Measurements from ENCODE around the gene RAB3GAP2. TPM values are rescaled to one million over a fixed set of nuclear protein-coding genes. Genes with fewer than 3 reads are reported as not detected.
"Not testable (repeated sequence)": the region's sequence is repeated elsewhere in the genome, so short reads cannot be mapped to it uniquely, and the experiment has no call there.

Gene RAB3GAP2
- polyA plus RNA-seq, 4 donors = 3.5 to 24.8 (median 7.7) TPM

GRCh38 chr1:220227393-220227792, 44.9 kb downstream of the RAB3GAP2 start:
- Histone ChIP-seq H3K36me3 (ENCODE audit: control insufficient read depth in 3 of 3, insufficient read depth in 2 of 3, low read depth in 1 of 3, low read length in 3 of 3) (peaks cover 0 to 5% (median 3%) of the 10 kb centered on the region in 3 donors), H3K27me3 (ENCODE audit: control insufficient read depth in 3 of 3, insufficient read depth in 3 of 3, low read length in 3 of 3) (no peaks in the 10 kb centered on the region), H3K9me3 (ENCODE audit: control insufficient read depth in 2 of 2, insufficient read depth in 1 of 2, low read depth in 1 of 2, low read length in 1 of 2) (no peaks in the 10 kb centered on the region), H3K4me3 (ENCODE audit: low read depth in 1 of 3, low read length in 3 of 3) (no peak overlapping the region), H3K27ac (ENCODE audit: low read depth in 1 of 3, low read length in 2 of 3) (no peak overlapping the region), H3K4me1 (ENCODE audit: control insufficient read depth in 3 of 3, insufficient read depth in 2 of 3, low read depth in 1 of 3, low read length in 2 of 3) (peaks cover 0 to 3% (median 0%) of the 10 kb centered on the region in 3 donors)
- 88 to 95% (median 90%) methylated on average over 4 of the region's 4 CpGs for WGBS, 3 donors
- no peak for DNase-seq
- FAIRE-seq = no peak

GRCh38 chr1:220226752-220227151, 45.5 kb downstream of the RAB3GAP2 start:
- Histone ChIP-seq H3K36me3 (ENCODE audit: control insufficient read depth in 3 of 3, insufficient read depth in 2 of 3, low read depth in 1 of 3, low read length in 3 of 3) (peaks cover 0 to 4% (median 0%) of the 10 kb centered on the region in 3 donors), H3K4me3 (ENCODE audit: low read depth in 1 of 3, low read length in 3 of 3) (no peak overlapping the region), H3K9me3 (ENCODE audit: control insufficient read depth in 2 of 2, insufficient read depth in 1 of 2, low read depth in 1 of 2, low read length in 1 of 2) (no peaks in the 10 kb centered on the region), H3K4me1 (ENCODE audit: control insufficient read depth in 3 of 3, insufficient read depth in 2 of 3, low read depth in 1 of 3, low read length in 2 of 3) (peaks cover 0 to 3% (median 0%) of the 10 kb centered on the region in 3 donors), H3K27me3 (ENCODE audit: control insufficient read depth in 3 of 3, insufficient read depth in 3 of 3, low read length in 3 of 3) (no peaks in the 10 kb centered on the region), H3K27ac (ENCODE audit: low read depth in 1 of 3, low read length in 2 of 3) (no peak overlapping the region)
- WGBS, 3 donors = 87 to 92% (median 88%) methylated on average over 3 of the region's 3 CpGs
- no peak for FAIRE-seq
- no peak for DNase-seq

- peaks cover 0 to 4% (median 0%) of the 10 kb centered on the region in 3 donors for H3K36me3 ChIP-seq (ENCODE audit: control insufficient read depth in 3 of 3, insufficient read depth in 2 of 3, low read depth in 1 of 3, low read length in 3 of 3)
- peaks cover 0 to 3% (median 0%) of the 10 kb centered on the region in 3 donors for H3K4me1 ChIP-seq (ENCODE audit: control insufficient read depth in 3 of 3, insufficient read depth in 2 of 3, low read depth in 1 of 3, low read length in 2 of 3)
- no peaks in the 10 kb centered on the region for H3K9me3 ChIP-seq (ENCODE audit: control insufficient read depth in 2 of 2, insufficient read depth in 1 of 2, low read depth in 1 of 2, low read length in 1 of 2)
- no peaks in the 10 kb centered on the region for H3K27me3 ChIP-seq (ENCODE audit: control insufficient read depth in 3 of 3, insufficient read depth in 3 of 3, low read length in 3 of 3)
- no peak overlapping the region for H3K4me3 ChIP-seq (ENCODE audit: low read depth in 1 of 3, low read length in 3 of 3)
- H3K27ac ChIP-seq (ENCODE audit: low read depth in 1 of 3, low read length in 2 of 3) = no peak overlapping the region
- no peak for FAIRE-seq
- no peak for DNase-seq
Measured at GRCh38 chr1:220225957-220226356, 46.3 kb downstream of the RAB3GAP2 start.

GRCh38 chr1:220224611-220225124, 47.6 kb downstream of the RAB3GAP2 start:
- Histone ChIP-seq H3K4me3 (ENCODE audit: low read depth in 1 of 3, low read length in 3 of 3) (no peak overlapping the region), H3K27me3 (ENCODE audit: control insufficient read depth in 3 of 3, insufficient read depth in 3 of 3, low read length in 3 of 3) (no peaks in the 10 kb centered on the region), H3K4me1 (ENCODE audit: control insufficient read depth in 3 of 3, insufficient read depth in 2 of 3, low read depth in 1 of 3, low read length in 2 of 3) (peaks cover 0 to 3% (median 0%) of the 10 kb centered on the region in 3 donors), H3K9me3 (ENCODE audit: control insufficient read depth in 2 of 2, insufficient read depth in 1 of 2, low read depth in 1 of 2, low read length in 1 of 2) (no peaks in the 10 kb centered on the region), H3K27ac (ENCODE audit: low read depth in 1 of 3, low read length in 2 of 3) (no peak overlapping the region), H3K36me3 (ENCODE audit: control insufficient read depth in 3 of 3, insufficient read depth in 2 of 3, low read depth in 1 of 3, low read length in 3 of 3) (peaks cover 0 to 8% (median 2%) of the 10 kb centered on the region in 3 donors)
- 88 to 95% (median 91%) methylated on average over 1 of the region's 1 CpG for WGBS, 3 donors
- DNase-seq = no peak
- FAIRE-seq = no peak

GRCh38 chr1:220224033-220224432, 48.2 kb downstream of the RAB3GAP2 start:
- Histone ChIP-seq H3K27me3 (ENCODE audit: control insufficient read depth in 3 of 3, insufficient read depth in 3 of 3, low read length in 3 of 3) (no peaks in the 10 kb centered on the region), H3K4me3 (ENCODE audit: low read depth in 1 of 3, low read length in 3 of 3) (no peak overlapping the region), H3K9me3 (ENCODE audit: control insufficient read depth in 2 of 2, insufficient read depth in 1 of 2, low read depth in 1 of 2, low read length in 1 of 2) (no peaks in the 10 kb centered on the region), H3K27ac (ENCODE audit: low read depth in 1 of 3, low read length in 2 of 3) (no peak overlapping the region), H3K36me3 (ENCODE audit: control insufficient read depth in 3 of 3, insufficient read depth in 2 of 3, low read depth in 1 of 3, low read length in 3 of 3) (peaks cover 0 to 8% (median 3%) of the 10 kb centered on the region in 3 donors), H3K4me1 (ENCODE audit: control insufficient read depth in 3 of 3, insufficient read depth in 2 of 3, low read depth in 1 of 3, low read length in 2 of 3) (peaks cover 0 to 3% (median 0%) of the 10 kb centered on the region in 3 donors)
- no peak for DNase-seq
- WGBS, 3 donors = 80 to 97% (median 81%) methylated on average over 2 of the region's 2 CpGs
- FAIRE-seq = no peak

- no peak for FAIRE-seq
- no peak for DNase-seq
- H3K27ac ChIP-seq (ENCODE audit: low read depth in 1 of 3, low read length in 2 of 3) = no peak overlapping the region
- H3K4me1 ChIP-seq (ENCODE audit: control insufficient read depth in 3 of 3, insufficient read depth in 2 of 3, low read depth in 1 of 3, low read length in 2 of 3) = peaks cover 0 to 3% (median 0%) of the 10 kb centered on the region in 3 donors
- H3K9me3 ChIP-seq (ENCODE audit: control insufficient read depth in 2 of 2, insufficient read depth in 1 of 2, low read depth in 1 of 2, low read length in 1 of 2) = no peaks in the 10 kb centered on the region
- H3K4me3 ChIP-seq (ENCODE audit: low read depth in 1 of 3, low read length in 3 of 3) = no peak overlapping the region
- 76 to 92% (median 85%) methylated on average over 3 of the region's 3 CpGs for WGBS, 3 donors
- peaks cover 0 to 8% (median 3%) of the 10 kb centered on the region in 3 donors for H3K36me3 ChIP-seq (ENCODE audit: control insufficient read depth in 3 of 3, insufficient read depth in 2 of 3, low read depth in 1 of 3, low read length in 3 of 3)
- H3K27me3 ChIP-seq (ENCODE audit: control insufficient read depth in 3 of 3, insufficient read depth in 3 of 3, low read length in 3 of 3) = no peaks in the 10 kb centered on the region
Measured at GRCh38 chr1:220222939-220223338, 49.3 kb downstream of the RAB3GAP2 start.

GRCh38 chr1:220221670-220222069, 50.6 kb downstream of the RAB3GAP2 start:
- H3K4me3 ChIP-seq (ENCODE audit: low read depth in 1 of 3, low read length in 3 of 3) = no peak overlapping the region
- no peak for DNase-seq
- FAIRE-seq = no peak
- H3K9me3 ChIP-seq (ENCODE audit: control insufficient read depth in 2 of 2, insufficient read depth in 1 of 2, low read depth in 1 of 2, low read length in 1 of 2) = no peaks in the 10 kb centered on the region
- peaks cover 0 to 3% (median 0%) of the 10 kb centered on the region in 3 donors for H3K4me1 ChIP-seq (ENCODE audit: control insufficient read depth in 3 of 3, insufficient read depth in 2 of 3, low read depth in 1 of 3, low read length in 2 of 3)
- WGBS, 3 donors = 90 to 95% (median 92%) methylated on average over 3 of the region's 3 CpGs
- H3K27me3 ChIP-seq (ENCODE audit: control insufficient read depth in 3 of 3, insufficient read depth in 3 of 3, low read length in 3 of 3) = no peaks in the 10 kb centered on the region
- no peak overlapping the region for H3K27ac ChIP-seq (ENCODE audit: low read depth in 1 of 3, low read length in 2 of 3)
- H3K36me3 ChIP-seq (ENCODE audit: control insufficient read depth in 3 of 3, insufficient read depth in 2 of 3, low read depth in 1 of 3, low read length in 3 of 3) = peaks cover 0 to 5% (median 3%) of the 10 kb centered on the region in 3 donors

GRCh38 chr1:220221269-220221668, 51.0 kb downstream of the RAB3GAP2 start:
- Histone ChIP-seq H3K4me1 (ENCODE audit: control insufficient read depth in 3 of 3, insufficient read depth in 2 of 3, low read depth in 1 of 3, low read length in 2 of 3) (peaks cover 0 to 3% (median 0%) of the 10 kb centered on the region in 3 donors), H3K4me3 (ENCODE audit: low read depth in 1 of 3, low read length in 3 of 3) (no peak overlapping the region), H3K27me3 (ENCODE audit: control insufficient read depth in 3 of 3, insufficient read depth in 3 of 3, low read length in 3 of 3) (no peaks in the 10 kb centered on the region), H3K36me3 (ENCODE audit: control insufficient read depth in 3 of 3, insufficient read depth in 2 of 3, low read depth in 1 of 3, low read length in 3 of 3) (peaks cover 0 to 5% (median 3%) of the 10 kb centered on the region in 3 donors), H3K9me3 (ENCODE audit: control insufficient read depth in 2 of 2, insufficient read depth in 1 of 2, low read depth in 1 of 2, low read length in 1 of 2) (no peaks in the 10 kb centered on the region), H3K27ac (ENCODE audit: low read depth in 1 of 3, low read length in 2 of 3) (no peak overlapping the region)
- DNase-seq = no peak
- 91 to 94% (median 91%) methylated on average over 1 of the region's 1 CpG for WGBS, 3 donors
- FAIRE-seq = no peak

- not testable (repeated sequence) for FAIRE-seq; H3K9me3 ChIP-seq (ENCODE audit: control insufficient read depth in 2 of 2, insufficient read depth in 1 of 2, low read depth in 1 of 2, low read length in 1 of 2); H3K27me3 ChIP-seq (ENCODE audit: control insufficient read depth in 3 of 3, insufficient read depth in 3 of 3, low read length in 3 of 3); H3K4me3 ChIP-seq (ENCODE audit: low read depth in 1 of 3, low read length in 3 of 3); H3K36me3 ChIP-seq (ENCODE audit: control insufficient read depth in 3 of 3, insufficient read depth in 2 of 3, low read depth in 1 of 3, low read length in 3 of 3); DNase-seq; H3K27ac ChIP-seq (ENCODE audit: low read depth in 1 of 3, low read length in 2 of 3); H3K4me1 ChIP-seq (ENCODE audit: control insufficient read depth in 3 of 3, insufficient read depth in 2 of 3, low read depth in 1 of 3, low read length in 2 of 3)
- WGBS, 3 donors = 81 to 84% (median 82%) methylated on average over 4 of the region's 4 CpGs
Measured at GRCh38 chr1:220220699-220221040, 51.6 kb downstream of the RAB3GAP2 start.
